K562 (cell line): ENCODE results near the gene GPR33. TPM values are rescaled to one million over a fixed set of nuclear protein-coding genes. Genes with fewer than 3 reads are reported as not detected.
"Not testable (repeated sequence)": the region's sequence is repeated elsewhere in the genome, so short reads cannot be mapped to it uniquely, and the experiment has no call there.

ENCODE experiments used
- ATAC-seq: fragments of 200-7000 bp; cut with Tn5 transposase; 3 replicates; pipeline ENCODE4 v1.9.1; 2020; ENCODE audit warnings: moderate library complexity
- BruUV-seq: library from RNA; stranded (reverse); fragments of 400-500 nt; replicated peaks from 2 replicates; lab custom pipeline; 2021; lab: Mats Ljungman, UMichigan
- CTCF ChIA-PET: fragments of 300-600 bp; formaldehyde crosslinking; extraction: SDS; loops from one replicate; lab custom pipeline; 2021; ENCODE audit warnings: low intra/inter-chr PET ratio; lab: Yijun Ruan, JAX
- POLR2A ChIA-PET: fragments of 300-600, 350-650 bp; sonication (Branson Sonifier 250); formaldehyde crosslinking; extraction: SDS; loops from one replicate; lab custom pipeline; 2021; ENCODE audit warnings: antibody characterized with exemption, inconsistent platforms; lab: Yijun Ruan, JAX
- DNase-seq, 4 experiments: peaks; one replicate each; pipeline versions ENCODE4 v3.0.0 to v3.0.0-alpha.2; 2011 to 2018; ENCODE audit warnings: low spot score in 3 of 4, mixed read lengths in 3 of 4; ENCODE audit errors: extremely low read depth in 1 of 4
- FAIRE-seq: peaks from 2 replicates; lab custom pipeline; 2011; peaks lifted over from hg19 to GRCh38; lab: Jason Lieb, UNC
- H2AFZ ChIP-seq: 2 replicates; pipeline ENCODE4 v1.6.0; 2011; ENCODE audit warnings: low read depth, low read length, control low read depth, inconsistent platforms
- H3K27ac ChIP-seq: fragments of 200-600 bp; 3 replicates; pipeline ENCODE4 v1.8.0; 2011; ENCODE audit warnings: low read depth, mild to moderate bottlenecking, control low read depth, inconsistent platforms, low read length, moderate library complexity, mixed read lengths; ENCODE audit errors: extremely low read depth
- H3K27me3 ChIP-seq, 2 experiments: fragments of 300-600 bp in 1 of 2; 2 replicates in 1 of 2; 3 replicates in 1 of 2; pipeline versions ENCODE4 v1.6.0 to v1.8.0; 2011; ENCODE audit warnings: inconsistent platforms in 2 of 2, low read length in 2 of 2, mild to moderate bottlenecking in 1 of 2, mixed read lengths in 1 of 2, moderate library complexity in 1 of 2; ENCODE audit not compliant: control insufficient read depth in 2 of 2, insufficient read depth in 2 of 2
- H3K36me3 ChIP-seq: fragments of 300-600 bp; 3 replicates; pipeline ENCODE4 v1.8.0; 2011; ENCODE audit warnings: mild to moderate bottlenecking, low read length, inconsistent platforms; ENCODE audit not compliant: control insufficient read depth, insufficient read depth
- H3K4me1 ChIP-seq, 2 experiments: fragments of 200-600 bp in 1 of 2; replicated peaks in 1 of 2; 2 replicates in 1 of 2; 3 replicates in 1 of 2; pipeline versions ENCODE4 v1.5.1 to v1.8.0; 2011; ENCODE audit warnings: inconsistent platforms in 2 of 2, low read length in 2 of 2, mild to moderate bottlenecking in 1 of 2, mixed read lengths in 1 of 2, moderate library complexity in 1 of 2; ENCODE audit not compliant: control insufficient read depth in 2 of 2, insufficient read depth in 2 of 2
- H3K4me2 ChIP-seq: 2 replicates; pipeline ENCODE4 v1.6.1; 2011; ENCODE audit warnings: low read length, control low read depth, inconsistent platforms, mixed read lengths; ENCODE audit not compliant: insufficient read depth
- H3K4me3 ChIP-seq: fragments of 200-600 bp; sonication (generic), shearing (Covaris generic); 2 replicates; pipeline ENCODE4 v1.5.1; 2016; ENCODE audit warnings: control low read depth, inconsistent platforms
- H3K79me2 ChIP-seq: fragments of 200-600 bp; 3 replicates; pipeline ENCODE4 v1.8.0; 2011; ENCODE audit warnings: low read length, inconsistent platforms; ENCODE audit not compliant: control insufficient read depth, insufficient read depth
- H3K9ac ChIP-seq, 2 experiments: 2 replicates each; pipeline versions ENCODE4 v1.6.0 to v1.6.1; 2011; ENCODE audit warnings: low read depth in 2 of 2, low read length in 2 of 2, control low read depth in 1 of 2, inconsistent platforms in 1 of 2, mild to moderate bottlenecking in 1 of 2, mixed read lengths in 1 of 2; ENCODE audit not compliant: insufficient read depth in 1 of 2
- H3K9me1 ChIP-seq: one replicate; pipeline ENCODE4 v1.6.0; 2011; ENCODE audit warnings: inconsistent platforms, mild to moderate bottlenecking, low read length, moderate library complexity; ENCODE audit not compliant: control insufficient read depth, insufficient read depth
- H3K9me3 ChIP-seq: replicated peaks from 2 replicates; pipeline ENCODE4 v1.5.1; 2011; ENCODE audit warnings: low read depth, low read length, inconsistent platforms; ENCODE audit not compliant: control insufficient read depth, insufficient read depth
- H4K20me1 ChIP-seq: replicated peaks from 2 replicates; pipeline ENCODE4 v1.6.1; 2011; ENCODE audit warnings: low read length, inconsistent platforms, mixed read lengths; ENCODE audit not compliant: control insufficient read depth, insufficient read depth
- ARID3B ChIP-seq: fragments of 250-450 bp; sonication (Bioruptor Pico); IDR thresholded peaks from 2 replicates; pipeline ENCODE4 v1.4.0; 2020; ENCODE audit warnings: borderline replicate concordance
- CHD4 ChIP-seq: fragments of 200-600 bp; sonication (generic); IDR thresholded peaks from 3 replicates; pipeline ENCODE4 v1.6.1; 2012; ENCODE audit warnings: low read depth, mild to moderate bottlenecking, mixed read lengths, low read length, inconsistent platforms; ENCODE audit not compliant: insufficient read depth, insufficient replicate concordance, poor library complexity, severe bottlenecking
- FOXA3 ChIP-seq, 2 experiments: fragments of 450-650 bp in 1 of 2; sonication (generic) in 1 of 2; formaldehyde crosslinking; IDR thresholded peaks in 1 of 2; conservative IDR thresholded peaks in 1 of 2; 2 replicates each; pipeline versions ENCODE4 v1.4.0 to v1.8.0; 2020 to 2022; ENCODE audit warnings: mild to moderate bottlenecking in 2 of 2, missing genetic modification reagents in 1 of 2
- FOXJ2 ChIP-seq: fragments of 200-800 bp; sonication (Bioruptor generic); IDR thresholded peaks from 2 replicates; pipeline ENCODE4 v1.6.1; 2016; ENCODE audit warnings: missing genetic modification characterization, missing compliant biosample characterization
- RFX1 ChIP-seq: fragments of 450-650 bp; IDR thresholded peaks from 2 replicates; pipeline ENCODE4 v1.6.1; 2016; ENCODE audit warnings: mild to moderate bottlenecking, moderate library complexity
- SMAD1 ChIP-seq: fragments of 150-350 bp; IDR thresholded peaks from 2 replicates; pipeline ENCODE4 v1.6.1; 2014; ENCODE audit warnings: low read length, low read depth; ENCODE audit not compliant: partially characterized antibody
- STAG1 ChIP-seq: sonication (generic); formaldehyde crosslinking; IDR thresholded peaks from 2 replicates; pipeline ENCODE4 v1.5.0; 2020; ENCODE audit warnings: missing genetic modification reagents, borderline replicate concordance
- TFAM ChIP-seq: fragments of 250-450 bp; sonication (Bioruptor Pico); conservative IDR thresholded peaks from 2 replicates; pipeline ENCODE4 v1.5.0; 2021; ENCODE audit warnings: mild to moderate bottlenecking, moderate library complexity
- WGBS: fragments of 100-300 bp; shearing (Covaris generic); methylation state at CpG from one replicate; pipeline ENCODE4 v1.1.6; 2016; ENCODE audit warnings: low coverage, mixed read lengths; ENCODE audit not compliant: insufficient coverage; ENCODE audit errors: missing lambda C conversion rate; 5-methylcytosine and 5-hydroxymethylcytosine counted together
- in situ Hi-C: fragments of 300-500 bp; cut with MboI; formaldehyde crosslinking; loops from 4 replicates; pipeline ENCODE4 v1.15.0; 2018; ENCODE audit warnings: inconsistent platforms, mixed read lengths
- intact Hi-C: fragments of 100-400 bp; cut with micrococcal nuclease; formaldehyde crosslinking; loops from 2 replicates; pipeline ENCODE4 v1.14.2; 2022
- polyA plus RNA-seq, 8 experiments: library from polyadenylated mRNA; depleted of rRNA in 4 of 8; stranded (reverse) in 5 of 8; unstranded in 3 of 8; fragments of >200 nt; fragmentation: Nextera tagmentation in 2 of 8; fragmentation: Illumina TruSeq in 1 of 8; extraction: Ambion mirVana in 2 of 8; extraction: Trizol in 1 of 8; gene quantifications; 2 replicates each; pipeline versions ENCODE4 v1.2.1 to v1.2.3, GENCODE V29; 2011 to 2014; ENCODE audit warnings: inconsistent platforms in 1 of 8, missing spikeins in 1 of 8
- total RNA-seq, 7 experiments: library from RNA; depleted of rRNA in 6 of 7; stranded (reverse); fragments of >200 nt in 6 of 7; fragmentation: Illumina TruSeq in 2 of 7; extraction: Trizol in 2 of 7; gene quantifications; 2 replicates each; pipeline versions ENCODE4 v1.2.1 to v1.2.3, GENCODE V29; 2011 to 2021; ENCODE audit warnings: low replicate concordance in 1 of 7
- TF ChIP-seq, protein P1 (sequence below): fragments of 150-350 bp; IDR thresholded peaks from 2 replicates; pipeline ENCODE4 v1.6.1; 2014; ENCODE audit warnings: low read depth, mild to moderate bottlenecking, low read length, borderline replicate concordance

The GPR33 gene
- total and polyA plus RNA-seq, 9 of the 15 experiments (the other 6 are each of a cell fraction or from before 2014, with no cell fraction given), result not detected

DNA sequence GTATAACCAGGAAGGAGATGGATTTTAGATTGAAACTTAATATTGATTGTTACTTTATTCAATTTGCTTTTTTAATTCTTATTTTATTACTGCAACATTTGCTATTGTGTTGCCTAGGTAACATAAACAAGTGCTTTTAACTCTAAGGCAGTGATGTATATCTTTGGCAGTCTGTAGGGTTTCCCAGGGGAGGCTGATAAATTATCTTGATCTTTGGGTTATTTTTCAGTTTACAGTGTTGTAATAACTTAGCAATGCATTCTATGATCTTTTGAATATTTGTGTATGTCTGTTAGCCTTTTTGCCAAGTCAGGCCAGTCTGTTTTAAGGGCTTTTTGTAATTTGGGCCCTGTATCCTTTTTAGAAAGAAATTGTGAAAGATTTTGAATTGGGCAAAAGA, 22.7 kb downstream of the GPR33 start:
- FAIRE-seq, result no peak
- ATAC-seq, result no peak
- H3K36me3 ChIP-seq, result no peaks in the 10 kb centered on the region
- H3K4me1 ChIP-seq, result no peaks in the 10 kb centered on the region
- H3K4me3 ChIP-seq, result no peak overlapping the region
- H3K9me1 ChIP-seq, result no peaks in the 10 kb centered on the region
- no peaks in the 10 kb centered on the region for H3K9me3 ChIP-seq
- H3K27me3 ChIP-seq, result no peaks in the 10 kb centered on the region
- ChIA-PET CTCF (no interaction called here), POLR2A (no interaction called here)
- no peak for DNase-seq
- intact Hi-C loops (no loop called here), in situ Hi-C loops (no loop called here)
- no peaks in the 10 kb centered on the region for H4K20me1 ChIP-seq
- no peak overlapping the region for H3K9ac ChIP-seq
- no peak overlapping the region for H2AFZ ChIP-seq
- no TSS peak for BruUV-seq
- H3K4me2 ChIP-seq, result no peak overlapping the region
- TF ChIP-seq RFX1 (peak; percentile 51; the same call in 1 of the 2 replicates), ARID3B (CRISPR knock-in tag) (no peak), FOXJ2 (tag) (peak; percentile 95), FOXA3 (CRISPR knock-in tag; conservative IDR thresholded peaks at IDR 0.05 in 1 of 2, IDR thresholded peaks at IDR 0.05 in 1 of 2) (no peak), STAG1 (CRISPR knock-in tag) (no peak), SMAD1 (no peak), TFAM (CRISPR knock-in tag) (no peak), CHD4 (no peak)
- TF ChIP-seq, protein P1, sequence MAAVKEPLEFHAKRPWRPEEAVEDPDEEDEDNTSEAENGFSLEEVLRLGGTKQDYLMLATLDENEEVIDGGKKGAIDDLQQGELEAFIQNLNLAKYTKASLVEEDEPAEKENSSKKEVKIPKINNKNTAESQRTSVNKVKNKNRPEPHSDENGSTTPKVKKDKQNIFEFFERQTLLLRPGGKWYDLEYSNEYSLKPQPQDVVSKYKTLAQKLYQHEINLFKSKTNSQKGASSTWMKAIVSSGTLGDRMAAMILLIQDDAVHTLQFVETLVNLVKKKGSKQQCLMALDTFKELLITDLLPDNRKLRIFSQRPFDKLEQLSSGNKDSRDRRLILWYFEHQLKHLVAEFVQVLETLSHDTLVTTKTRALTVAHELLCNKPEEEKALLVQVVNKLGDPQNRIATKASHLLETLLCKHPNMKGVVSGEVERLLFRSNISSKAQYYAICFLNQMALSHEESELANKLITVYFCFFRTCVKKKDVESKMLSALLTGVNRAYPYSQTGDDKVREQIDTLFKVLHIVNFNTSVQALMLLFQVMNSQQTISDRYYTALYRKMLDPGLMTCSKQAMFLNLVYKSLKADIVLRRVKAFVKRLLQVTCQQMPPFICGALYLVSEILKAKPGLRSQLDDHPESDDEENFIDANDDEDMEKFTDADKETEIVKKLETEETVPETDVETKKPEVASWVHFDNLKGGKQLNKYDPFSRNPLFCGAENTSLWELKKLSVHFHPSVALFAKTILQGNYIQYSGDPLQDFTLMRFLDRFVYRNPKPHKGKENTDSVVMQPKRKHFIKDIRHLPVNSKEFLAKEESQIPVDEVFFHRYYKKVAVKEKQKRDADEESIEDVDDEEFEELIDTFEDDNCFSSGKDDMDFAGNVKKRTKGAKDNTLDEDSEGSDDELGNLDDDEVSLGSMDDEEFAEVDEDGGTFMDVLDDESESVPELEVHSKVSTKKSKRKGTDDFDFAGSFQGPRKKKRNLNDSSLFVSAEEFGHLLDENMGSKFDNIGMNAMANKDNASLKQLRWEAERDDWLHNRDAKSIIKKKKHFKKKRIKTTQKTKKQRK, result no peak
- H3K79me2 ChIP-seq, result no peaks in the 10 kb centered on the region
- no peak overlapping the region for H3K27ac ChIP-seq

- POLR2A ChIA-PET, result interaction anchor here (0.7 kb wide), 1 partner anchor 13 kb away, joined by 3 read pairs; no protein-coding TSS in a partner anchor
- H3K9ac ChIP-seq, CTCF ChIA-PET, ATAC-seq, H3K9me1 ChIP-seq, BruUV-seq, FAIRE-seq, intact Hi-C loops, DNase-seq, H3K79me2 ChIP-seq, H3K4me1 ChIP-seq, H2AFZ ChIP-seq, H3K4me2 ChIP-seq, H3K9me3 ChIP-seq, H3K27ac ChIP-seq, H3K4me3 ChIP-seq, in situ Hi-C loops, H3K36me3 ChIP-seq, H4K20me1 ChIP-seq, H3K27me3 ChIP-seq: not testable (repeated sequence)
- WGBS, result 33% methylated on average over 2 of the region's 2 CpGs
Observed at GRCh38 chr14:31462450-31462849, 25.4 kb downstream of the GPR33 start.
